IMR-90 (cell line): Measurements from ENCODE around the gene LAMP5. TPM values are rescaled to one million over a fixed set of nuclear protein-coding genes. Genes with fewer than 3 reads are reported as not detected.

ENCODE experiments used
- ATAC-seq: fragments of 200-7000 bp; cut with Tn5 transposase; 2 replicates; pipeline ENCODE4 v1.9.1; 2020; ENCODE audit warnings: low read depth, mild to moderate bottlenecking, moderate library complexity
- BruUV-seq: library from RNA; stranded (reverse); fragments of 400-500 nt; replicated peaks from 2 replicates; lab custom pipeline; 2021; lab: Mats Ljungman, UMichigan
- CTCF ChIA-PET: fragments of 300-600 bp; formaldehyde crosslinking; extraction: SDS; loops from one replicate; lab custom pipeline; 2021; ENCODE audit warnings: antibody characterized with exemption; lab: Yijun Ruan, JAX
- POLR2A ChIA-PET: fragments of 300-600 bp; sonication (Branson Sonifier 250); formaldehyde crosslinking; loops from one replicate; lab custom pipeline; 2022; ENCODE audit warnings: antibody characterized with exemption; ENCODE audit not compliant: unreplicated experiment; lab: Charles Lee
- DNase-seq: peaks from one replicate; pipeline ENCODE4 v3.0.0; 2013
- H2AFZ ChIP-seq: replicated peaks from 2 replicates; pipeline ENCODE3; 2013; ENCODE audit warnings: low read length, mild to moderate bottlenecking; ENCODE audit not compliant: poor library complexity
- H2AK5ac ChIP-seq: 2 replicates; pipeline ENCODE4 v1.6.1; 2013; ENCODE audit warnings: low read depth, low read length, inconsistent platforms
- H2AK9ac ChIP-seq: replicated peaks from 2 replicates; pipeline ENCODE3; 2013; ENCODE audit warnings: mild to moderate bottlenecking, low read depth, low read length, moderate library complexity; ENCODE audit not compliant: poor library complexity
- H2BK120ac ChIP-seq: 2 replicates; pipeline ENCODE4 v1.6.1; 2013; ENCODE audit warnings: low read depth, low read length, inconsistent platforms
- H2BK15ac ChIP-seq: 3 replicates; pipeline ENCODE4 v1.6.1; 2013; ENCODE audit warnings: low read depth, low read length, inconsistent platforms
- H2BK20ac ChIP-seq: 2 replicates; pipeline ENCODE4 v1.6.1; 2013; ENCODE audit warnings: low read depth, mild to moderate bottlenecking, inconsistent platforms, low read length, moderate library complexity
- H2BK5ac ChIP-seq: 2 replicates; pipeline ENCODE4 v1.6.1; 2013; ENCODE audit warnings: mild to moderate bottlenecking, low read depth, low read length, inconsistent platforms; ENCODE audit not compliant: poor library complexity, severe bottlenecking
- H3K14ac ChIP-seq: replicated peaks from 2 replicates; pipeline ENCODE4 v1.6.1; 2013; ENCODE audit warnings: low read depth, low read length, inconsistent platforms
- H3K18ac ChIP-seq: 2 replicates; pipeline ENCODE4 v1.6.1; 2013; ENCODE audit warnings: low read depth, low read length, control low read depth
- H3K23ac ChIP-seq: 2 replicates; pipeline ENCODE4 v1.6.1; 2013; ENCODE audit warnings: low read depth, low read length, inconsistent platforms
- H3K27ac ChIP-seq: 2 replicates; pipeline ENCODE4 v1.5.1; 2013; ENCODE audit warnings: mild to moderate bottlenecking, control low read depth, low read length; ENCODE audit not compliant: insufficient read depth
- H3K27me3 ChIP-seq: 2 replicates; pipeline ENCODE4 v1.6.1; 2013; ENCODE audit warnings: low read length; ENCODE audit not compliant: control insufficient read depth, insufficient read depth
- H3K36me3 ChIP-seq: 2 replicates; pipeline ENCODE4 v1.6.1; 2013; ENCODE audit warnings: low read length, mixed read lengths; ENCODE audit not compliant: control insufficient read depth, insufficient read depth
- H3K4ac ChIP-seq: 2 replicates; pipeline ENCODE4 v1.6.1; 2013; ENCODE audit warnings: low read depth, low read length, inconsistent platforms
- H3K4me1 ChIP-seq: 2 replicates; pipeline ENCODE4 v1.6.1; 2013; ENCODE audit warnings: low read length, mixed read lengths; ENCODE audit not compliant: control insufficient read depth, insufficient read depth
- H3K4me2 ChIP-seq: 2 replicates; pipeline ENCODE4 v1.6.1; 2013; ENCODE audit warnings: low read depth, mild to moderate bottlenecking, control low read depth, low read length, moderate library complexity
- H3K4me3 ChIP-seq: 2 replicates; pipeline ENCODE4 v1.5.1; 2013; ENCODE audit warnings: low read depth, mild to moderate bottlenecking, control low read depth, low read length, moderate library complexity; ENCODE audit not compliant: insufficient read depth
- H3K56ac ChIP-seq: 2 replicates; pipeline ENCODE4 v1.6.1; 2013; ENCODE audit warnings: low read length, inconsistent platforms; ENCODE audit not compliant: insufficient read depth; ENCODE audit errors: extremely low read depth
- H3K79me1 ChIP-seq, 2 experiments: 2 replicates each; pipeline ENCODE4 v1.6.1; 2013; ENCODE audit warnings: low read length in 2 of 2, inconsistent platforms in 1 of 2, low read depth in 1 of 2
- H3K9ac ChIP-seq: 2 replicates; pipeline ENCODE4 v1.6.1; 2013; ENCODE audit warnings: low read depth, low read length, control low read depth
- H3K9me1 ChIP-seq: 2 replicates; pipeline ENCODE4 v1.6.1; 2013; ENCODE audit warnings: low read length, inconsistent platforms; ENCODE audit not compliant: insufficient read depth
- H3K9me3 ChIP-seq: 2 replicates; pipeline ENCODE4 v1.6.1; 2013; ENCODE audit warnings: low read length; ENCODE audit not compliant: control insufficient read depth, insufficient read depth
- H4K20me1 ChIP-seq: 2 replicates; pipeline ENCODE4 v1.6.1; 2013; ENCODE audit warnings: low read length, inconsistent platforms; ENCODE audit not compliant: insufficient read depth
- H4K5ac ChIP-seq: 2 replicates; pipeline ENCODE4 v1.6.1; 2013; ENCODE audit warnings: mild to moderate bottlenecking, low read depth, low read length, control low read depth
- H4K8ac ChIP-seq, 2 experiments: 2 replicates each; pipeline ENCODE4 v1.6.1; 2013; ENCODE audit warnings: low read depth in 2 of 2, low read length in 2 of 2, control low read depth in 1 of 2, inconsistent platforms in 1 of 2
- H4K91ac ChIP-seq: 2 replicates; pipeline ENCODE4 v1.6.1; 2013; ENCODE audit warnings: low read depth, low read length, inconsistent platforms; ENCODE audit not compliant: insufficient read depth
- BHLHE40 ChIP-seq: fragments of 150-350 bp; IDR thresholded peaks from 2 replicates; pipeline ENCODE4 v1.6.1; 2016; ENCODE audit warnings: mild to moderate bottlenecking, low read depth, low read length
- CTCF ChIP-seq: conservative IDR thresholded peaks from 2 replicates; pipeline ENCODE4 v1.5.1; 2012; ENCODE audit warnings: mild to moderate bottlenecking, low read depth, low read length, improper control_type of control experiment
- MAZ ChIP-seq: IDR thresholded peaks from 2 replicates; pipeline ENCODE4 v1.6.1; 2012; ENCODE audit warnings: low read depth, mild to moderate bottlenecking, low read length, improper control_type of control experiment, moderate library complexity, borderline replicate concordance
- MXI1 ChIP-seq: IDR thresholded peaks from 2 replicates; pipeline ENCODE4 v1.6.1; 2012; ENCODE audit warnings: low read depth, mild to moderate bottlenecking, low read length, moderate library complexity, borderline replicate concordance
- WGBS, 2 experiments: methylation state at CpG; one replicate each; pipeline versions ENCODE4 v1.1.5 to v1.1.7; 2013; ENCODE audit warnings: missing lambda C conversion rate in 2 of 2; ENCODE audit not compliant: insufficient read length in 1 of 2; ENCODE audit errors: extremely low coverage in 2 of 2; 5-methylcytosine and 5-hydroxymethylcytosine counted together
- dilution Hi-C: fragments of 300-500 bp; cut with HindIII; formaldehyde crosslinking; loops from one replicate; pipeline ENCODE4 v1.14.3; 2018; ENCODE audit warnings: low sequenced_read_pairs; ENCODE audit not compliant: unreplicated experiment
- in situ Hi-C: fragments of 300-500 bp; cut with MboI; formaldehyde crosslinking; loops from 3 replicates; pipeline ENCODE4 v1.14.3; 2019; ENCODE audit warnings: low sequenced_read_pairs, inconsistent platforms, mixed read lengths
- intact Hi-C: fragments of 100-400 bp; cut with micrococcal nuclease; formaldehyde crosslinking; loops from 2 replicates; pipeline ENCODE4 v1.10.0; 2022
- polyA plus RNA-seq, 3 experiments: library from polyadenylated mRNA; depleted of rRNA; stranded (reverse); fragments of >200 nt; gene quantifications; 2 replicates each; pipeline ENCODE4 v1.2.3, GENCODE V29; 2012; ENCODE audit warnings: low replicate concordance in 1 of 3
- total RNA-seq: library from RNA; depleted of rRNA; stranded (reverse); fragments of >200 nt; gene quantifications from 2 replicates; pipeline ENCODE4 v1.2.3, GENCODE V29; 2012

Gene LAMP5
- total and polyA plus RNA-seq, 2 of the 4 experiments (the other 2 are of a cell fraction): not detected

GRCh38 chr20:9573335-9574151, 59.2 kb downstream of the LAMP5 start:
- peaks cover 19% of the 10 kb centered on the region for H3K27me3 ChIP-seq

More at GRCh38 chr20:9573335-9574151, 59.2 kb downstream of the LAMP5 start:
- Histone ChIP-seq H3K9me1 (no peaks in the 10 kb centered on the region), H3K79me1 (no peaks in the 10 kb centered on the region), H2BK15ac (no peak overlapping the region), H3K4me3 (no peak overlapping the region), H3K4me1 (no peaks in the 10 kb centered on the region), H3K23ac (no peak overlapping the region), H3K4ac (no peak overlapping the region), H4K8ac (no peak overlapping the region), H2BK120ac (no peak overlapping the region), H3K14ac (no peak overlapping the region), H4K5ac (no peak overlapping the region), H3K9me3 (no peaks in the 10 kb centered on the region), H3K27ac (no peak overlapping the region), H4K91ac (no peak overlapping the region), H3K4me2 (no peak overlapping the region), H3K36me3 (no peaks in the 10 kb centered on the region), H2AK5ac (no peak overlapping the region), H2BK20ac (no peak overlapping the region), H3K9ac (no peak overlapping the region), H2AK9ac (no peak overlapping the region), H2BK5ac (no peak overlapping the region), H4K20me1 (no peaks in the 10 kb centered on the region), H3K18ac (no peak overlapping the region), H3K56ac (no peak overlapping the region), H2AFZ (peak overlapping the region; percentile 29)
- BruUV-seq: no TSS peak
- CTCF ChIA-PET: no interaction called here
- POLR2A ChIA-PET: no interaction called here
- ATAC-seq: no peak
- in situ Hi-C loops (no loop called here), dilution Hi-C loops (no loop called here), intact Hi-C loops (no loop called here)
- no peak for DNase-seq
- no CpG with 5 or more reads among the region's 13 CpGs for WGBS, 2 experiments
- TF ChIP-seq BHLHE40 (no peak), CTCF (no peak), MXI1 (no peak), MAZ (no peak)
